Heart right ventricle (tissue), 16 donors: ENCODE data around the gene FHOD3. TPM values are rescaled to one million over a fixed set of nuclear protein-coding genes. Genes with fewer than 3 reads are reported as not detected.

ENCODE experiments used
- ATAC-seq, 8 donors: fragments of 200-7000 bp; cut with Tn5 transposase; one replicate each; pipeline ENCODE4 v1.9.1; 2020; ENCODE audit warnings: mild to moderate bottlenecking in 8 of 8, moderate library complexity in 8 of 8, moderate number of reproducible peaks in 1 of 8
- DNase-seq, 2 donors: peaks; one replicate each; pipeline ENCODE4 v3.0.0-alpha.2; 2020
- H3K27ac ChIP-seq, 10 donors: fragments of 200-600 bp; sonication (generic) in 2 of 10; one replicate each; pipeline versions ENCODE4 v1.5.0 to v1.8.0; 2020 to 2022; ENCODE audit warnings: mild to moderate bottlenecking in 3 of 10
- H3K27me3 ChIP-seq, 7 donors: fragments of 200-600 bp; one replicate each; pipeline ENCODE4 v1.8.0; 2021 to 2022; ENCODE audit warnings: mild to moderate bottlenecking in 2 of 7
- H3K36me3 ChIP-seq, 9 donors: fragments of 200-600 bp; sonication (generic) in 1 of 9; one replicate each; pipeline versions ENCODE4 v1.5.0 to v1.8.0; 2020 to 2022; ENCODE audit warnings: mild to moderate bottlenecking in 2 of 9
- H3K4me1 ChIP-seq, 9 donors: fragments of 200-600 bp; sonication (generic) in 1 of 9; one replicate each; pipeline versions ENCODE4 v1.5.0 to v1.8.0; 2020 to 2022; ENCODE audit warnings: mild to moderate bottlenecking in 4 of 9
- H3K4me3 ChIP-seq, 10 donors: fragments of 200-600 bp; sonication (generic) in 2 of 10; one replicate each; pipeline versions ENCODE4 v1.5.0 to v1.8.0; 2020 to 2022; ENCODE audit warnings: mild to moderate bottlenecking in 7 of 10, moderate library complexity in 2 of 10
- H3K9me3 ChIP-seq, 11 donors: fragments of 200-600 bp in 10 of 11; sonication (generic) in 2 of 11; one replicate each; pipeline versions ENCODE4 v1.5.0 to v1.8.0; 2013 to 2022; ENCODE audit warnings: mild to moderate bottlenecking in 2 of 11, control low read depth in 1 of 11, moderate library complexity in 1 of 11
- WGBS, 2 donors: extraction: QIAGEN DNeasy Blood & Tissue Kit; methylation state at CpG; one replicate each; pipeline ENCODE4 v1.1.7; 2013; ENCODE audit warnings: inconsistent platforms in 1 of 2; 5-methylcytosine and 5-hydroxymethylcytosine counted together
- intact Hi-C, 10 donors: fragments of 100-400 bp; cut with DNase I; formaldehyde crosslinking; loops; one replicate each; pipeline versions ENCODE4 v1.11.1 to v1.14.2; 2022
- polyA plus RNA-seq, 2 donors: library from polyadenylated mRNA; stranded (reverse); fragments of 200-250 nt; gene quantifications; one replicate each; pipeline ENCODE4 v1.2.3, GENCODE V29; 2013
- total RNA-seq, 10 donors: library from RNA; stranded (reverse); fragmentation: NEBNext Ultra II Directional in 3 of 10; extraction: Animal tissue kit (Norgen Biotek cat#: 25700) in 3 of 10; gene quantifications; one replicate each; pipeline versions ENCODE4 v1.2.1 to v1.2.4, GENCODE V29; 2021 to 2023
- TF ChIP-seq, protein P1 (sequence below), 9 donors: fragments of 200-600 bp; sonication (generic) in 2 of 9; IDR thresholded peaks; one replicate each; pipeline versions ENCODE4 v1.5.0 to v1.8.0; 2021 to 2022; ENCODE audit warnings: antibody characterized with exemption in 9 of 9, mild to moderate bottlenecking in 5 of 9, moderate library complexity in 1 of 9
- donor health status: Arrhythmogenic right ventricular cardiomyopathy.
- donor health status: ischemic (EF 13 %, LVEDD 7.1; RV severe dilation, severe dysfunction).
- donor health status: healthy with polysubstance abuse.
- donor health status: DM: no; HTN: yes; CAD: no.
- donor health status: DM: no; HTN: no; CAD: no.
- donor health status: ischemic (EF 25% LVEDD 6.9; RV normal size, moderate dysfunction).
- donor health status: ischemic (EF 25% LVEDD 5.7; RV mildly dilated, moderate dysfunction).
- donor health status: healthy.
- donor health status: DM: yes; HTN: yes; CAD: no.
- donor health status: Ischemic cardiomyopathy.
- donor health status: ischemic (EF 35%, LVEDD 5.7; RV mildly dilated, moderate dysfunction).
- donor health status: nonischemic (EF 11% LVEDD 7.7; RV severe dilation, severe dysfunction).
- donor health status: DM: yes; HTN: yes; CAD: no.
- donor health status: PGD.
- donor health status: ischemic (EF 29% LVEDD 5.4; RV normal size, mild dysfunction).
- donor health status: nonischemic (EF 23%, LVEDD 6.1; RV moderate dilation, normal function).

The FHOD3 gene
- total and polyA plus RNA-seq, 12 donors = 81.8 to 484 (median 356) TPM

DNA sequence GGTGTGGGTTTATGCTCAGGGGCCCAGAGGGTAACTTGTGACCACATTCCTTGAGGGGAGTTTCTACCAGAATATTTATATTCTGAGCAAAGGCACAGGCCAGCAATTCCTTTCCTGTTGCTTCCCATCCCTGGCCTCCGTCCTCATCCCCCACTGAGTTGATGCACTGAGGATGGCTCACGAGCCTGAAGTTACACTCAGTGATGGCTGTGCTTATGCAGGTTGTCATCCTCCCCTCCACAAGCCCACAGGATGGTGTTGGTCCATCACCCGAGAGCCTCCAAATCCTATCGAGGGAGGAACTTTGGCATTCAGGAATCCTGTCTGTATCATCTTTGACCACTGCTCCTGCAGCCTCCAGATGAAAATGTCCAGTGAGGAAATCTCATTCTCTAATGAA, 28.4 kb upstream of the FHOD3 start:
- ATAC-seq (no peak), DNase-seq (no peak)
- 74 to 85% methylated on average over 4 of the region's 4 CpGs for WGBS, 2 donors
- Histone ChIP-seq H3K27ac (no peak overlapping the region), H3K27me3 (no peaks in the 10 kb centered on the region), H3K36me3 (no peaks in the 10 kb centered on the region), H3K4me3 (no peak overlapping the region), H3K9me3 (no peaks in the 10 kb centered on the region), H3K4me1 (peaks cover 0 to 8% (median 0%) of the 10 kb centered on the region in 9 donors)
- TF ChIP-seq, protein P1, sequence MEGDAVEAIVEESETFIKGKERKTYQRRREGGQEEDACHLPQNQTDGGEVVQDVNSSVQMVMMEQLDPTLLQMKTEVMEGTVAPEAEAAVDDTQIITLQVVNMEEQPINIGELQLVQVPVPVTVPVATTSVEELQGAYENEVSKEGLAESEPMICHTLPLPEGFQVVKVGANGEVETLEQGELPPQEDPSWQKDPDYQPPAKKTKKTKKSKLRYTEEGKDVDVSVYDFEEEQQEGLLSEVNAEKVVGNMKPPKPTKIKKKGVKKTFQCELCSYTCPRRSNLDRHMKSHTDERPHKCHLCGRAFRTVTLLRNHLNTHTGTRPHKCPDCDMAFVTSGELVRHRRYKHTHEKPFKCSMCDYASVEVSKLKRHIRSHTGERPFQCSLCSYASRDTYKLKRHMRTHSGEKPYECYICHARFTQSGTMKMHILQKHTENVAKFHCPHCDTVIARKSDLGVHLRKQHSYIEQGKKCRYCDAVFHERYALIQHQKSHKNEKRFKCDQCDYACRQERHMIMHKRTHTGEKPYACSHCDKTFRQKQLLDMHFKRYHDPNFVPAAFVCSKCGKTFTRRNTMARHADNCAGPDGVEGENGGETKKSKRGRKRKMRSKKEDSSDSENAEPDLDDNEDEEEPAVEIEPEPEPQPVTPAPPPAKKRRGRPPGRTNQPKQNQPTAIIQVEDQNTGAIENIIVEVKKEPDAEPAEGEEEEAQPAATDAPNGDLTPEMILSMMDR (IDR thresholded peaks at IDR 0.05) = no peak
- intact Hi-C loops = loop anchor here in 1 of 10 donors (10.0 kb wide), 1 partner anchor 64 kb away; no protein-coding TSS in a partner anchor

DNA sequence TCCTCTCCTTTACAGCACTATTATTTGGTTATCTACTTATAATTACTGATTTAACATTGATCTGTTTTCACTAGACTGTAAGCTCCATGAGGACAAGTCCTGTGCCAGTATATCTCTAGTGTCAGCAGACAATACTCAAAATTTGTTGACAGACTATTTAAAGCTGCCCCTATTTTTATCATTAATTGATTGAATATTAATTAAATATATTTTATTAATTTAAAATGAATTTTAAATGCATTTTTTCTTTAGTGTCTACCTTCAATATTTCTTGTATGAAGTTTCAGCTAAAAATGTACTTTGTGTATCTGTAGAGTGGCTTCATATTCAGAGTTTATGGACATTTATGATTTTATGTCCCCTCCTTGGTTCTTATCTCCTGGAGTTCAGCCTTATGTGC, 26.4 kb upstream of the FHOD3 start:
- H3K27me3 ChIP-seq = peaks cover 0 to 3% (median 0%) of the 10 kb centered on the region in 7 donors

DNA sequence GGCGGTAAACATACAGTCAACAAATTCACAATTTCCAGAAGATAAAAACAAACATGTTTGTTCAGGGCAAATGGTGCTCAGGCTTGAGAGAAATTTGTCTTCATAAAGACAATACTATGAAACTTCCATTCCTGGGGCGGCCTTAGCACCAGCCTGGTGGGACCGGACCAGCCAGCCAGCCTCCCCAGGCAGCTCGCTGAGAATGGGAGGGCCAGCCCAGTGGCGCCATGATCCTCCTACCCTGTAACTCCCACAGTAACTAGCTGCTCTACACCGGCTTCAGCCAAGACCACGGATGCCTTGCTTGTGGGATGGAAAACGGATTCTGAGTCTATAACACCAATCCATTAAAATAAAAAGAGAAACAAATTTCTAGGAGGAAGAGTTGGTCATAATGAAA, 24.2 kb upstream of the FHOD3 start:
- H3K27ac ChIP-seq = no peak overlapping the region
- intact Hi-C loops = no loop called here
- no peaks in the 10 kb centered on the region for H3K9me3 ChIP-seq
- ATAC-seq = no peak
- 94 to 95% methylated on average over 8 of the region's 8 CpGs for WGBS, 2 donors
- H3K4me3 ChIP-seq = no peak overlapping the region
- H3K4me1 ChIP-seq = no peaks in the 10 kb centered on the region
- TF ChIP-seq, protein P1 (IDR thresholded peaks at IDR 0.05) = no peak
- DNase-seq = no peak
- peaks cover 0 to 8% (median 0%) of the 10 kb centered on the region in 7 donors for H3K27me3 ChIP-seq
- H3K36me3 ChIP-seq = no peaks in the 10 kb centered on the region

More for the DNA sequence above, 26.4 kb upstream of the FHOD3 start:
- Histone ChIP-seq H3K27ac (no peak overlapping the region), H3K36me3 (no peaks in the 10 kb centered on the region), H3K4me1 (no peaks in the 10 kb centered on the region), H3K4me3 (no peak overlapping the region), H3K9me3 (no peaks in the 10 kb centered on the region)
- intact Hi-C loops = no loop called here
- TF ChIP-seq, protein P1 (IDR thresholded peaks at IDR 0.05) = no peak
- no peak for ATAC-seq
- no peak for DNase-seq

DNA sequence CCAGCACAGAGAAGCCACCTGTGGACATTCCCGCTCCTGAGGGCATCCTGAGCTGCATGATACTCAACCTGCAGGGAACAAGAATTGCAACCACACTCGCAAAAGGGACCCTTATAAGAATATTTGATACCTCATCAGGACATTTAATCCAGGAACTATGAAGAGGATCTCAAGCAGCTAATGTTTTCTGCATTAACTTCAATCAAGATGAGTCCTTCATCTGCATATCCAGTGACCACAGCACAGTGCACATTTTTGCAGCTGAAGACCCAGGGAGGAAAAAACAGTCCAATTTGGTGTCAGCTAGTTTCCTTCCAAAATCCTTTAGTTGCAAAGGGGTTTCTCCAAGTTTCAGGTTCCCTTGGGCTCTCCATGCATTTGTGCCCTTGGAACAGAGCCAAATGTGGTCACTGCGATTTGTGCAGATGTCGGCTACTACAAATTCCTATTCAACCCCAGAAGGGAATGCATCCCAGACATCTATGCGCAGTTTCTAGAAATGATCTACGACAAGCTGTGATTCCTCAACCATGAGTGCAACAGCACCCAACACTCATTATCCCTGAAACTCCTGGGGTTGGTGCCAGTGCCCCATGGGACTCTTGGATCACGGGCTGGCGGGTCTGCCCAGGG, 23.3 kb upstream of the FHOD3 start:
- DNase-seq (no peak), ATAC-seq (no peak)
- intact Hi-C loops = no loop called here
- Histone ChIP-seq H3K4me1 (no peaks in the 10 kb centered on the region), H3K9me3 (no peaks in the 10 kb centered on the region), H3K27me3 (peaks cover 0 to 16% (median 0%) of the 10 kb centered on the region in 7 donors), H3K4me3 (no peak overlapping the region), H3K36me3 (no peaks in the 10 kb centered on the region), H3K27ac (no peak overlapping the region)
- TF ChIP-seq, protein P1 (IDR thresholded peaks at IDR 0.05) = no peak
- WGBS, 2 donors = 89 to 92% methylated on average over 8 of the region's 8 CpGs
